CD4-positive, alpha-beta T cell treated with Interleukin-21 for 1 hour (primary cell): ENCODE measurements around the gene PHF24.
A peak's percentile ranks its signal among the peaks of the same experiment; 100 is the strongest.

ENCODE experiments used
- DNase-seq: peaks from one replicate; pipeline ENCODE4 v3.0.0-alpha.2; 2020

The PHF24 gene

GRCh38 chr9:34984049-34984448 lies 26.0 kb downstream of the PHF24 start:
- peak; percentile 36 for DNase-seq

DNA sequence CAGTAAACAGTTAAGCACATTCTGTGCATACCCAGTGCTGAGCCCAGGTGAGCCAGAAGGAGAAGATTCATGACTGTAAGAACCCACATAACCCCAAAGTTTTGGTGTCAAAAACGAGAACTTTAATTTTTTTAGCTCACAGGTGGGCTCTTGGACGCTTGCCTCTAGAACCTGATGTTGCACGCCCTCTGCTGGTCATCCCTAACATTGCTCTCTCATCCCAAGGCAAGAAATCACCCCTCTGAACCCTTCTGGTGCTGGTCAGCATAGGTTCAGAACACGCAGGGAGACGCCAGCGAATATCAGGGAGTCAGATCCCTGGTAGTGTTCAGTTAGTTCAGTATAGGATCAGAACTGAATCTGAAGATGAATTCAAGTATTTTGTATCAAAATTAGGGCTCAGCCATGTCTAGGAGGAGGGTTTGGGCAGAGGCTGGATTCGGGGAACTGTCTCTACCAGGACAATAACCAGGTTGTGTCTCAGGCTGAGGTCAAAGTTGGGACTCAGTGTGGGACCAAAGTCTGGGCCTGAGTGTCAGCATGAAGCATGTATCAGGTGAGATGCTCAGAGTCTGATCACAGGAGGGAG lies 27.3 kb downstream of the PHF24 start:
- peak; percentile 63 for DNase-seq

DNA sequence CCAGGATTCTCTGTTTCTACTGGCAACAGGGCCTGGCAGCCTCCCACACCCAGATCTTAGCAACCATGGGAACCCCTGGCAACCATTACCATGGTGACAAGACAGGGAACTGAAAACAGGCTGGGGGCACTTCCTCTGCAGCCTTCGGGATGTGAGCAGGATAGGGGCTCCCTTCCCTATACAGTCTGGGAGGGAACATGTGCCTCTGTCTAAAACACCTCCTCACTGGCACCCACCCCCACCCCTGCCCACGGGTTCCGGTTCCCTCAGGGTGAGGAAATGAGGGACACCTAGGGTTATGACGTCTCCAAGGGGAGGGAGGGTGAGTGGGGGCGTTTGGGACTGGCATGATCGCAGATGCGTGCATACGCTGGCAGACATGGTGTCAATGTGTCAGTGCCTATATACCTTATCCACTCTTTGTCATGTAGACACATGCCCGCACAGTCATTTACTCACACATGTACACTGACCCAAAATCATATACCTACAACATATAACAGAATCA lies 28.5 kb downstream of the PHF24 start:
- peak; percentile 77 for DNase-seq

- DNase-seq: peak; percentile 17
These were observed 29.2 kb downstream of the PHF24 start for GRCh38 chr9:34987160-34987901.

DNA sequence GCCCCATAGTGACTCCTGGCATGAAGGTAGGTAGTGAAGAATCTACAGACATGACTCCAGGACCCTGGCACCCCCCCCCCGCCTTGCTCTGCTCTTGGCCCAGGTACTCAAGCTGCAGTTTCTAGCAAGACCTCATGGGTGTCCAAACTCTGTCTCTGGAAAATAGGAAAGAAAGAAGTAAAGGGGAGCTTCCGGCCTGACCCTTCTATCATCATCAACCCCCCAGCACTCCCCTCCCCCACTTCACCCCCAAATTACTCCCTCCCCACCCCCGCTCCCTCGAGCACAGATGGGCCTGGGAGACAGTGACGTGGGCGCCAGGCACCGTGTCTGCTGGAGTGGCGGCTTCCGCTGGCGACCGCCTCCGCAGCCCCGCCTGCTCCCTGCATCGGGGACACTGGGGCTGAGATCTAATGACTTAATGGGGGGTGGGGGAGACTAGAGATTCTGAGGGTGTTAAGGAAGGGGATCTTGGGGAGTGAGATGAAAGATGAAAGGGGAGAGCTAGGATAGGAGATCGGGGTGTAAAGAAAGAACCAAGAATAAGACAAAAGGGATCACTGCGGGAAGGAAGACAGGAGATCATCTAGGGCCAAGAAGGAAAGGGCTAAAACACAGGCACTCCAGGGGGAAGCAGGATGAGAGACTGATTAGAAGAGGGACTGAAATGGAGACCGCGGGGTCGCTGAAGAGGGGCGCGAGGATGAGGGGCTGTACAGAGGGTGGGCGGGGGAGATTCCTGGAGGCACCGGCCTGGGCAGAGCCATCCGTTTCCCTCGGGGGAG lies 30.3 kb downstream of the PHF24 start:
- DNase-seq: peak; percentile 73

- peak; percentile 99 for DNase-seq
These were observed 31.2 kb downstream of the PHF24 start, which contains the start of gene DNAJB5 for GRCh38 chr9:34989003-34989945. Gene DNAJB5 (plus strand): TSS chr9:34989745. CDS start chr9:34990631, 886 bp downstream.

GRCh38 chr9:34989946-34990635 lies 32.0 kb downstream of the PHF24 start:
- DNase-seq: peak; percentile 51

- DNase-seq: no peak
These were observed 33.0 kb downstream of the PHF24 start for GRCh38 chr9:34990908-34991606.

DNA sequence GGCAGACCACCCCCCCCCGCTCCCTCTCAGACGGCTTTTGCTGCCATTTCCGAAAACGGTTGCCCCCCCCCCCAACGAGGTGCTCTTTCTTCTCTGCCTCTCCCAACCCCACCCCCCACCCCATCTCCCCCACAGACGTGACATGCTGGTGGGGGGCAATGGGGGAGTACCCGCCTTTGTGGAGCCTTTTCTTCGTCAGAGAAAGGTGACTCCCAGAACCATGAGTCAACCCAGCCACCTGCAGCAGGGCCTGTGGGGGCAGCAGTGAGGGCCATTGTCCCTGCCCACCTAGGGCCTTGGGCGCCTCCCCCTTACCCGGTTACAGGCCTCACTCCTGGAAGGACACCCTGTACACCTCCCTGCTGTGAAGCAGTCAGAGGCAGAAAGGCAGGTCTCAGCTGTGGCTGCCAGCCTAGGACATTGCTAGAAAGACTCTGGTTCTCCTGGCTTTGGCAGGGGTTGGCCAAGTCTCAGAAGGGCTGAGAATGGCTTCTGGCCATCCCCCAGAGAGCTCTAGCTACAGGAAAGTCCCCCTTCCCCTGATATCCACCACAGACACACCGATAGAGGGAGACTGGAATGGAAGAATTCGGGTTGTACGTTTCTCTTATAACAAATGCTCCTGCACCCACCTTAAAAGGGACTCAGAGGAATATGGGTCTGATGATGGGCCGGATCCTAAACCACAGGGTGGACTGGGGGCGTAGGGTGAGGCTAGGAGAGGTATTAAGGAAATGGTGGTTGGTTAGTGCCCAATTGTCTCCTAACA lies 33.7 kb downstream of the PHF24 start:
- DNase-seq: no peak

GRCh38 chr9:34992376-34992951 lies 34.4 kb downstream of the PHF24 start:
- DNase-seq: no peak

- no peak for DNase-seq
These were observed 35.6 kb downstream of the PHF24 start for GRCh38 chr9:34993502-34994259.

GRCh38 chr9:34994260-34994899 lies 36.3 kb downstream of the PHF24 start:
- DNase-seq: no peak

DNA sequence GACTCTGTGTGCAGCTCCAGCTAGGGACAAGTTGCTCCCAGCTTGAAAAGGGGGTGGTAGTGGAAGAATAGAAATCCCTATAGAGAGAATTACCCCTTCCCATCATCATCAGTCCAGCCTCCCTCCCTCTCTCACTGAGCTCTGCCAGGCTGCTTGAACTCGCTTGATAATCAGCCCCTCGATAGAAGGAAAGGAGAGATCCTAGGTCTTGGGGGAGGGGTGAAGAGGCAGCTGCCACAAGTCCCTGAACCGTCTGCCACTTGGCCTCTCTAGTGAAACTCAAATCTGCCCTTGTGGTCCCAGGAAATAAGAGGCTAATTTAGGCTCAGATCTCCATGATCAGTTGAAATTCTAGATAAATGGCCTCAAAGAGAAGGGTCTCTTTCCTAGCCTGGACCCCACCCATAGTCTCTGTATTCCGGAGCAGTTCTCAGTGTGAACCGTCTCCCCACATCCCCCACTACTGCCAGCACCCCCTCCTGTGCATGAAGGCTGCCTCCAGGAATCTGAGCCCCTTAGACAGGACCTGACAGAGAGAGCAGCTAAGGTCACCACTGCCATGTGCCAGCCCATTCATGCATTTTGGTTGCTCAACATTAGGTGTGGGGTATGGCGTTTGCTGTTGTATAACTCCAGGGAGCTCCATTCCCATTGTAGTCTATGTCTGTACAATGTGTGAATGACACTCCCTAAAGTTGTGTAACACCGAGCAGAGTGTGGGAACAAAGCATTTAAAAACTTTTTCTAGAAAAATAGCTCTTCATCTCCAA lies 37.0 kb downstream of the PHF24 start:
- no peak for DNase-seq

- no peak for DNase-seq
These were observed 37.6 kb downstream of the PHF24 start for GRCh38 chr9:34995670-34996060.

- DNase-seq: no peak
These were observed 38.3 kb downstream of the PHF24 start for GRCh38 chr9:34996181-34996904.

DNA sequence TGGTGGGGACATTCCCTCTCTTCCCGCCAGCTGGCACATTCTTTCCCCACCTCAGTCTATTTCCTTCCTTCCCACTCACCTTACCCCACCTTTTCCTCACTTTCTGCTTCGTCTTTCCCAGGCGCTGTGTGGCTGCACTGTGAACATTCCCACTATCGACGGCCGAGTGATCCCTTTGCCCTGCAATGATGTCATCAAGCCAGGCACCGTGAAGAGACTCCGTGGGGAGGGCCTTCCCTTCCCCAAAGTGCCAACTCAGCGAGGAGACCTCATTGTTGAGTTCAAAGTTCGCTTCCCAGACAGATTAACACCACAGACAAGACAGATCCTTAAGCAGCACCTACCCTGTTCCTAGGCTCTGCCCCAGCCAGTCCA lies 38.8 kb downstream of the PHF24 start:
- no peak for DNase-seq

DNA sequence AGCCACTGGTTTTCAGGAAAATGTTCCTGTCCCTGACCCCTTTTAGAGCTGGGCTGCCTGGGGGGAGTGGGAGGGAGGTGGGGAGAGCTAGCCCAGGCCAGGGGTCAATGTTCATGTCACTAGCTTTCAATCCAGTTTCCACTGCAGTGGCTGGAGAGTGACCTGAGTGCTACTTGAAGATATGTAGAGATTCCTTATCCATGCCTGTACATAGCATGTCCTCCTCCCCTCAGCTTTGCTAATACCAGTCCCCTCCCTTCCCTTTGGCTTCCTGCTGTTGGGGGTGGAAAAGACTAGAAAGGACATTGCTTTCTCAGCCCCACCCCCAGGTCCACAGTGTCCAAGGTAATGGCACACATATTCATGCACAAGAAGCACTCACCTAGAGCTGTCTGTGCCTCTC lies 39.3 kb downstream of the PHF24 start:
- no peak for DNase-seq
